Tibial nerve (tissue), 4 donors: ENCODE data around the gene ABCG5. TPM values are rescaled to one million over a fixed set of nuclear protein-coding genes. Genes with fewer than 3 reads are reported as not detected.

Source experiments
- DNase-seq, 2 donors: peaks; one replicate each; pipeline ENCODE4 v3.0.0-alpha.2; 2019; ENCODE audit warnings: low spot score in 2 of 2
- H3K27ac ChIP-seq, 4 donors: fragments of 200-600 bp; sonication (generic) in 3 of 4; one replicate each; pipeline ENCODE4 v1.5.1; 2017 to 2019; ENCODE audit warnings: mild to moderate bottlenecking in 1 of 4
- H3K27me3 ChIP-seq, 2 donors: fragments of 200-600 bp; sonication (generic) in 1 of 2; one replicate each; pipeline versions ENCODE4 v1.5.1 to v1.6.0; 2017 to 2019
- H3K36me3 ChIP-seq, 3 donors: fragments of 200-600 bp; sonication (generic); one replicate each; pipeline ENCODE4 v1.5.1; 2018 to 2019
- H3K4me1 ChIP-seq, 4 donors: fragments of 200-600 bp; sonication (generic) in 3 of 4; one replicate each; pipeline ENCODE4 v1.5.1; 2017 to 2019
- H3K4me3 ChIP-seq, 4 donors: fragments of 200-600 bp; sonication (generic) in 3 of 4; one replicate each; pipeline ENCODE4 v1.5.1; 2017 to 2019; ENCODE audit warnings: mild to moderate bottlenecking in 1 of 4, moderate library complexity in 1 of 4
- H3K9me3 ChIP-seq, 4 donors: fragments of 200-600 bp; sonication (generic) in 3 of 4; one replicate each; pipeline ENCODE4 v1.5.1; 2017 to 2019
- CTCF ChIP-seq, 5 experiments: fragments of 200-600 bp in 3 of 5; fragments of 450-650 bp in 2 of 5; sonication (generic) in 3 of 5; IDR thresholded peaks; one replicate each; pipeline ENCODE4 v1.5.1; 2016 to 2019; ENCODE audit warnings: antibody characterized with exemption in 5 of 5, mild to moderate bottlenecking in 3 of 5, moderate library complexity in 2 of 5
- EP300 ChIP-seq, 2 donors: sonication (generic); formaldehyde crosslinking; IDR thresholded peaks; one replicate each; pipeline ENCODE4 v1.6.1; 2017; ENCODE audit warnings: antibody characterized with exemption in 2 of 2, mild to moderate bottlenecking in 1 of 2
- POLR2A ChIP-seq, 2 donors: fragments of 450-650 bp; IDR thresholded peaks; one replicate each; pipeline ENCODE4 v1.6.1; 2017; ENCODE audit warnings: antibody characterized with exemption in 2 of 2, mild to moderate bottlenecking in 2 of 2, moderate library complexity in 2 of 2
- WGBS, 2 donors: methylation state at CpG; one replicate each; pipeline ENCODE4 v1.1.5; 2018; 5-methylcytosine and 5-hydroxymethylcytosine counted together
- total RNA-seq, 4 donors: library from RNA; depleted of rRNA; stranded (reverse); fragments of >200 nt; gene quantifications; one replicate each; pipeline ENCODE4 v1.1.0, GENCODE V29; 2016

ABCG5 gene
- total RNA-seq, 4 donors from 2014 or later: not detected

- 94 to 95% methylated on average over 2 of the region's 2 CpGs for WGBS, 2 donors
- Histone ChIP-seq H3K36me3 (peaks cover 0 to 50% (median 0%) of the 10 kb centered on the region in 3 donors), H3K9me3 (no peaks in the 10 kb centered on the region), H3K4me1 (no peaks in the 10 kb centered on the region), H3K27me3 (no peaks in the 10 kb centered on the region), H3K4me3 (no peak overlapping the region), H3K27ac (no peak overlapping the region)
- no peak for TF ChIP-seq CTCF (IDR thresholded peaks at IDR 0.05)
- no peak for TF ChIP-seq POLR2A (IDR thresholded peaks at IDR 0.05)
- no peak for TF ChIP-seq EP300 (IDR thresholded peaks at IDR 0.05)
- no peak for DNase-seq
These were observed 36.5 kb downstream of the ABCG5 start for GRCh38 chr2:43802135-43802534.

GRCh38 chr2:43800894-43801293, 37.7 kb downstream of the ABCG5 start:
- H3K36me3 ChIP-seq: peaks cover 0 to 48% (median 0%) of the 10 kb centered on the region in 3 donors
- H3K4me3 ChIP-seq: no peak overlapping the region
- H3K9me3 ChIP-seq: no peaks in the 10 kb centered on the region
- no peaks in the 10 kb centered on the region for H3K4me1 ChIP-seq
- no peak overlapping the region for H3K27ac ChIP-seq
- TF ChIP-seq CTCF (IDR thresholded peaks at IDR 0.05): no peak
- TF ChIP-seq EP300 (IDR thresholded peaks at IDR 0.05): no peak
- TF ChIP-seq POLR2A (IDR thresholded peaks at IDR 0.05): no peak
- no peak for DNase-seq
- no peaks in the 10 kb centered on the region for H3K27me3 ChIP-seq

DNA sequence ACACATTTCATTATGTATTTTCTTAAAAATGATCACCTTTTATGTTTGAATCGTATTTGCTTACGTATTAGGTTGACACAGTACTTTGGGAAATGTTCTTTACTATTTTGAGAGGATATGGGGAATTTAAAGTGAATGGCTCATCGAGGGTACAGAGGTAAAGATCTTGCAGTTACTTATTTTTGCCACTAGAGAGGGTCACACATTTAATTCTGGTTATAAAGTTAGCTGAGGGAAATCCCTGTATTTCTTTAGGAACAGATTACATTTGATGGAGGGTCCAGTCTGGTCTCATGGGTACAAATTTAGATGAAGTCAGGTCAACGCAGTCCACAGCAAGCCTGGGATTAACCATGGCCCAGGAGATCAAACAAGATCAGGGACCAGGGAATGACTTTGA, 40.3 kb downstream of the ABCG5 start:
- WGBS, 2 donors: 64 to 76% methylated on average over 4 of the region's 4 CpGs
- H3K36me3 ChIP-seq: peaks cover 0 to 44% (median 0%) of the 10 kb centered on the region in 3 donors

GRCh38 chr2:43796206-43796605, 42.4 kb downstream of the ABCG5 start:
- DNase-seq: no peak
- peaks cover 0 to 48% (median 0%) of the 10 kb centered on the region in 3 donors for H3K36me3 ChIP-seq
- no peaks in the 10 kb centered on the region for H3K9me3 ChIP-seq
- H3K27me3 ChIP-seq: no peaks in the 10 kb centered on the region
- TF ChIP-seq POLR2A (IDR thresholded peaks at IDR 0.05) (no peak), EP300 (IDR thresholded peaks at IDR 0.05) (no peak), CTCF (IDR thresholded peaks at IDR 0.05) (no peak)
- no peak overlapping the region for H3K27ac ChIP-seq
- 54 to 63% methylated on average over 1 of the region's 1 CpG for WGBS, 2 donors
- H3K4me3 ChIP-seq: no peak overlapping the region
- no peaks in the 10 kb centered on the region for H3K4me1 ChIP-seq

More for the DNA sequence above, 40.3 kb downstream of the ABCG5 start:
- Histone ChIP-seq H3K27ac (no peak overlapping the region), H3K9me3 (no peaks in the 10 kb centered on the region), H3K4me3 (no peak overlapping the region), H3K4me1 (no peaks in the 10 kb centered on the region), H3K27me3 (no peaks in the 10 kb centered on the region)
- TF ChIP-seq POLR2A (IDR thresholded peaks at IDR 0.05): no peak
- TF ChIP-seq EP300 (IDR thresholded peaks at IDR 0.05): no peak
- DNase-seq: no peak

GRCh38 chr2:43794956-43795355, 43.7 kb downstream of the ABCG5 start:
- Histone ChIP-seq H3K27ac (no peak overlapping the region), H3K9me3 (no peaks in the 10 kb centered on the region), H3K4me3 (no peak overlapping the region), H3K4me1 (no peaks in the 10 kb centered on the region), H3K36me3 (peaks cover 0 to 54% (median 0%) of the 10 kb centered on the region in 3 donors), H3K27me3 (no peaks in the 10 kb centered on the region)
- DNase-seq: no peak
- TF ChIP-seq CTCF (IDR thresholded peaks at IDR 0.05) (no peak), POLR2A (IDR thresholded peaks at IDR 0.05) (no peak), EP300 (IDR thresholded peaks at IDR 0.05) (no peak)
- 95 to 97% methylated on average over 9 of the region's 9 CpGs for WGBS, 2 donors

GRCh38 chr2:43792653-43793052, 46.0 kb downstream of the ABCG5 start:
- H3K36me3 ChIP-seq: peaks cover 0 to 67% (median 0%) of the 10 kb centered on the region in 3 donors

More at GRCh38 chr2:43792653-43793052, 46.0 kb downstream of the ABCG5 start:
- no peak for DNase-seq
- no peak overlapping the region for H3K27ac ChIP-seq
- H3K9me3 ChIP-seq: no peaks in the 10 kb centered on the region
- H3K4me1 ChIP-seq: peaks cover 0 to 4% (median 0%) of the 10 kb centered on the region in 4 donors
- no peak overlapping the region for H3K4me3 ChIP-seq
- H3K27me3 ChIP-seq: no peaks in the 10 kb centered on the region
- TF ChIP-seq POLR2A (IDR thresholded peaks at IDR 0.05): no peak
- no peak for TF ChIP-seq EP300 (IDR thresholded peaks at IDR 0.05)
- TF ChIP-seq CTCF (IDR thresholded peaks at IDR 0.05): no peak
- 58 to 60% methylated on average over 3 of the region's 3 CpGs for WGBS, 2 donors
